GM21723 (cell line): Measurements from ENCODE around the gene SOHLH1.

Experiments
- ATAC-seq: cut with Tn5 transposase; IDR thresholded peaks from one replicate; pipeline ENCODE4 v1.9.1; 2021; ENCODE audit warnings: mild to moderate bottlenecking, moderate library complexity; ENCODE audit not compliant: unreplicated experiment

SOHLH1 gene, protein sequence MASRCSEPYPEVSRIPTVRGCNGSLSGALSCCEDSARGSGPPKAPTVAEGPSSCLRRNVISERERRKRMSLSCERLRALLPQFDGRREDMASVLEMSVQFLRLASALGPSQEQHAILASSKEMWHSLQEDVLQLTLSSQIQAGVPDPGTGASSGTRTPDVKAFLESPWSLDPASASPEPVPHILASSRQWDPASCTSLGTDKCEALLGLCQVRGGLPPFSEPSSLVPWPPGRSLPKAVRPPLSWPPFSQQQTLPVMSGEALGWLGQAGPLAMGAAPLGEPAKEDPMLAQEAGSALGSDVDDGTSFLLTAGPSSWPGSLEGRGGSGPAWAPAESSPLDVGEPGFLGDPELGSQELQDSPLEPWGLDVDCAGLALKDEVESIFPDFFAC

DNA sequence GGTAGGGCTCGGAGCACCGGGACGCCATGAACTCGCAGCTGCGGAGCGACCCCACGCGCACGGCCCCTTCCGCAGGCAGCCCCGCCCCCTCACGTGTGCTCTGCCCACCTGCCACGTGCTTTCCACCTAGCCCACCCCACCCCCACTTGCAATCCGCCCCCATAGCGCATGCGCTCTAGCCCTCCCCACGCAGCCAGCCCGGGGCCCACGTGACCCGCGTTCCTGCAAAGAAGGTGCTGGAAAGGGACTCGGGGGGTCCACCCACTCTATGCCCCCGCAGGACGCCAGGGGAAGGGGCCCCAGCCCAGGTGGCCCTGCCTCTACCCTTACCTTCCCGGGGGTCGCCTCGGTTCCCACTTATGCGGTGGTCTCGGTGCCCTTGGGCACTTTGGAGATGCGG, at the start of gene SOHLH1:
Gene SOHLH1, minus strand, starts transcription at position 42 of the 400 bp plus-strand sequence. Its CDS starts 14 bp downstream, at position 28.
- ATAC-seq = no peak

DNA sequence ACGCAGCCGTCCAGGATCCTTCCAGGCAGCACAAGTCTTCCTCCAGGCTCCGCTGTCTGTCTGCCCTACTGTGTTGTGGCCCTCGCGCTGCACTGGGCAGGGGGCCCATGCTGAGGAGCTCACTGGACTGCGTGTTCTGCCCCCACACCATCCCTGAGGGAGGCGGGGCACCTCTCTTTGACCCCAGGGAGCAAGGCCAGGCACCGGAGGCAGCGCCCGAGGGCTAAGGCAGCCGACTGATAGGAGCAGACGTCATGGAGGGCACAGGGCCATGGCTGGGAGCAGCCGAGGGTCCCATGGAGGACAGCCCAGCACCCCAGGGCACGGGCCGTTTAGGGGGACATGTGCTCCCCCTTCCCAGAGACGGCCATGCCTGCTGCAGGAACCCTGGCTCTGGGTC, 49.4 kb upstream of the SOHLH1 start:
- no peak for ATAC-seq

DNA sequence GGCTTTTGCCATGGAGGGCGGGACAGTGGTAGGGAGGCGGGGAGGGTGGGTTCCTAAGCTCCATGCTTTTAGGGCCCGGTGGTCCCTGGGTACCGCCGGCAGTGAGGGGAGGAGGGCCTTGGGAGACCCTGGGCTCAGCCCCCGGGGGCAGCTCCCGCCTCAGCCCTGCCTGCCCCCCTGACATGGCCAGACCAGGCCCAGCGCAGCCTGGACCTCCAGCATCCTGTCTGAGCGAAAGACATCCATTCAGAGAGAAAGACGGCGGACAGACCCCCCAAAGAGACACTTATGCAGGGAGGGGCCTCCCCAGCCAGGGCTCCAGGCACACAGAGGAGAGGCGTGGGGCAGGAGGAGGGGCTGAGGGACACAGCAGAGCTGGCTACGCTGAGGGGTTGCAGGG, 48.0 kb upstream of the SOHLH1 start:
- ATAC-seq = no peak

DNA sequence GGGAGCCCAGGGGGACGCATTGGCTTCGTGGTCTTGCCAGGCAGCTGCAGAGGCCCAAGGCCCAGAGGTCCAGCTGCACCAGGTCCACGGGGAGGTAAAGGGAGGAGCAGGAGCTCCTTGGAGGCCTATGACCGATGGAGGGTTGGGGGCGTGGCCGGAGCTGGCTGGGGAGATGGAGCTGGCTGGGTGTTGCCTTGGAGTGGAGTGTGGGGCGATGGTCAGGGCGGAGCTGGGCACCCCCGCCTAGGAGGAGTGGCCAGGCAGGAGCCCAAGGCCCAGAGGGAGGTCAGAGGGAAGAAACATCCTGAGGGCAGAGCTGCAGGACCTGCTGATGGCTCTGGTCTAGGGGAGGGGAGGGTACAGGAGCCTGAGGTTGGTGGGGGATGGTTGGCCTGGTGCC, 47.3 kb upstream of the SOHLH1 start:
- ATAC-seq = no peak

DNA sequence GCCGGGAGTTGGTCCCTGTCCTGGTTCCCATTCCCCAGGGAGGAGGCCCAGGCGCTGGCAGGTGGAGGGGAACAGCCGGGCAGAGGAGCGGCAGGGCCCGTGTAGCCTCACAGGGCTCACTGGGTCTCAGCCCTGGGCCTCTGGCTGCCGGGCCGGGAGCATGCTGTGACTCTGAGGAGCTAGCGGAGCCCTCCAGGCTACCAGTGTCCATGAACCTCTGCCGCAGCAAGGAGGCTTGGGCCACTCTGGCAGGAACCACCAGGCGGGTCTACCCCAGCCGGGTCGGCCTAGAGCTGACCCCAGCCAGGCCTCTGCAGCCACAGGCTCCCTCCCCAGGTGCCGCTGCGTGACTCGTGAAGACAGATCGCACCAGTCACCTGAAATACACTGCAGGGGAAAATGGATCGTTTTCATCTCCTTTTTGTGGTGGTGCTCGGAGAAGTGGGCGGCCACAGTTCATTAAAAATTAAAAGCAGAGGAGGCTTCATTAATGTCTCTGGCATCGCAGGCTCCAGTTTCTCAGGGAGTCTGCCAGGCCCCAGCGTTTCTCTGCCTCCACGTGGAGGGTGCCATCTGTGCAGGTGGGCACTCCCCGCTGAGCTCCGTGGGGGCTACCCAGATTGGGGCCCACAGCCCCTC, 46.5 kb upstream of the SOHLH1 start:
- no peak for ATAC-seq

DNA sequence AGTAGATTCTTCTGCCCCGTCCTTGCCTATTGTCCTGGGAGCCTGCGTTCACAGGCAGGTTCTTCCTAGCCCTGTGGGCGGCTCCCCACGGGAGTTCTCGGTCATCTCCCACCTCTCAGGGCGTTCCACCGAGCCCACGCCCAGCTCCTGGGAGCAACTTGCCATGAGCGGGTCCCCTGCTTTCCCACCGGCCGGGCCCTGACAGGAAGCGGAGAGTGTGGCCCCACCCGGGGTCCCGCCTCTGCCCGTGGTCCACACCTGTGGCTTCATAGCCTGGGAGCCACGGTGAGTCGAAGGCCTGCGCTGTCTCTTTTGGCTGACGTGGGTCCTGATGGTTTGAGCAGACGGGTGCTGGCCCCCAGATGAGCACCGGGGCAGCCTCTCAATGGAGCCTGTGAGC, 45.9 kb upstream of the SOHLH1 start:
- no peak for ATAC-seq

DNA sequence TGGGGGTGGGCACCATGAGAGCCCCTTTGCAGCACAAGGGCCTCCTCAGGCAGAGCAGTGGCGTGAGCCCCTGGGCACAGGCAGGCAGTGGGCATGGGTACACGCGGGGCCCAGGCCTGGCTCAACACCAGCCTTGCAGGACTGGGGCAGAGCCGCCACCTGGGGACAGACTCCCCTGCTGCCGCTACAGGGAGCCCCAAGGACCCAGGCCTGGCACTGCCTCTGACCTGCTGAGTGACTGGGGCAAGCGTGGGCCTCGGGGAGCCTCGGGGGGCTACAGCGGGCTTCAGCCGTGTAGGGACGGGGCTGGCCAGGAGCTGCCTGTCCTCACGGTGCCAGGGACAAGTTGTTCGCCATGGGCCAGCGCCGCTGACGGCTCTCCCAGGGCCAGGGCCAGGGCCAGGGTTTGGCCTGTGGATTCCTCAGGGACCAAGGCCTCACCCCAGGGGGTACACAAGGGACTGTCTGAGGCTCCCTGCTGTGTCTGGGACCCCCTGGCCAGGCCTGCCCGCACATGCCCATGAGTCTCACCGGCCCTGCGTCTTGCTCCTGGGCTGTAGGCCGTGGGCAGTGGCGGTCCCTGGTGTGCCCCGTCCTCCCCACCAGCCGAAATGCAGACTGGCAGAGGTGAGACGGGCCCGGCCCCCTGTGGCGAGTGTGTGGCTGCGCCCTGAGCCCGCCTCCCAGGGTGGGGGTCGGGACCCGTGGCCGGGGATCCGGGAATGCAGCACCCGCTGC, 45.2 kb upstream of the SOHLH1 start:
- ATAC-seq = no peak

DNA sequence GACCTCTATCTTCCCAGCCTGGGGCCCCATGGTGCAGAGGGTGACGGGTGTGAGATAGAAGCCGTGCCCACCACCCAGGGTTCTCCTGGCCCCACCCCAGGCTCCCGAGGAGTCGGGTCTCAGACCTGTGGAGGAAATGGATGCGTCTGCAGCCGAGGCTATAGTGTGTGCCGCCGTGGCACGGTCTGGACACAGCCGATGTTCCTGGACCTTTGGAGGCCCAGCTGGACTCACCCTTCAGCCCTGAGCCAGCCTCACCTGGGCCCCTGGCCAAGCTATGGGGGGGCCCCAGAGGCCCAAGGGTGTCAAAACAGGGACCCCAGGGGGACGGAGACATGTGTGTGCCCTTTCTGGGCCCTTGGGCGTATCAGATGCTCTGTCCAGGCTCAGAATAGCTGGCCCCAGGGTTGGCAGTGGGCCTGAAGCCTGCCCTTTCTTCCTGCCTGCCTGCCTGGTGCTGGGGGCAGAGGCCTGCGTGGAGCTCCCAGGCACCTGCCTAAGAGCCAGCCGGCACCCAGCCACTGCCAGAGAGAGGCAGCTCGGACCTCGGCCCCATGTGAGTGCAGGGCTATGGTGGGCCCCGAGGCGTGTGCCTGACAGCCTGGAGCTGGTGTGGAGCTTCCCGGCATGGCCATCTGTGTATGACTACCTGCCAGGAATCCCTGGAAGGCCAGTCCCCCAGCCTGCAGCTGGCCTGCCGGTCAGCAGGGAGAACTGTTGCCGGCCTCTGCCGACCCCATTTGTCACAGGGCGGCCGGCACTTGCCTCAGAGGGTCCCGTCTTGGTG, 44.5 kb upstream of the SOHLH1 start:
- no peak for ATAC-seq

DNA sequence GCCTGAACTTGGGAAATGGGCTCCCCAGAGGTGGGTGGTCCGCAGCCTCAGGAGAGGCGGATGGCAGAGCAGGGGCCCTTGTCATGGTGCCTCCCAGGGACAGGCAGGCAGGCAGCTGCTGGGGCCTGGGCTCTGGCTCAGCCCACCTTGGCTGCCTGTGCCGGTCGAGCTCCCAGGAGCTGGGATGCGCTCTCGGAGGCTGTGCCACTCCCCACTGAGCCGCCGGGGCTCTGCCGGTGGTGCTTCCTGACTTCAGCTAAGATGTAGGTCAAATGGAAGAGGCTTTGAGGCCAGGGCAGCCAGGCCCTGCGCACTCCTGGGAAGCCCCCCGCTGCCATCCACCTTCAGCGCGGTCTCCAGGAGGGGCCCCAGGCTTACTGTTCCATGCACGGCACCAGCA, 43.7 kb upstream of the SOHLH1 start:
- ATAC-seq = no peak

DNA sequence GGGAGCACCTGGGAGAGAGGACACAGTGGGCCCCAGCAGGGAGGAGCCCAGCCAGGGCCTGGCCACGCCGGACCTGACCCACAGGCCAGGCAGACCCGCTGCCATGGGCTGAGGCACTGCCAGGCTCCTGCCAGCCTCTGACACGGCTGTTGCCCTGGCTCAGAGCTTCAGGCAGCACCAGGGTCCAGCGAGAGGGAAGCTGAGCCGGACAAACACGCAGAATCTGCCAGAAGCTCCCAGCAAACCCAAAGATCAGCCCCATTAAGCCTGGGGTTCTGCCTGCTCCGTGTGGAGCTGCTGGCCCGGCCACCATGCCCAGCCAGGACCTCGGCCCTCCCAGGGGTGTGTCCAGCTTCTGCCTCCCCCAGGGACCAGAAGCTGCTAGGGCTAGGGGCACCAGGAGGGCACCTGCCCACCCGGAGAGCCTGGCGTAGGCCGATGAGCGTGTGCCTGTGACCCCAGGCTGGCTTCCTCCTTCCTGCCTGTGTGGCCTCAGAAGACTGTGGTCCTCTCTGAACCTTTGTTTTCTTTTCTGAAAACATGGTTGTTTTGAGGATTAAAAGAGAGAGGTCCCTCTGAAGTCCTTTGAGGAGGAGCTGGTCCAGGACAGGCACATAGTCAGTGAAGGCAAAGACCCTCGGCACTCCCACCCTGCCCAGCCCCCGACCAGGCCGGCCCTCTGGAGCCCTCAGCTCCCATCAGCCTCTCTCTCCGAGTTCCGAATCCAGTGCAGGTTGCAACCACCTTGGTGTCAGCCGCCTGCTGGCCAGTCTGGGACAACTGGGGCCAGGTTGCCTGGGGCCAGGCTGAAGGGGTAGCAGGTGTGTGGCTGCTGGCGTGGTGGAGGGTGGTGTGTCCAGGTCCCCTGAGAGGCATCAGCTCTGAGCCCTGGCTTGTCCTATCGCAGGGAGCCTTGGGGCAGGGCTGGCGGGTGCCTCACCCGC, 42.3 kb upstream of the SOHLH1 start:
- no peak for ATAC-seq

DNA sequence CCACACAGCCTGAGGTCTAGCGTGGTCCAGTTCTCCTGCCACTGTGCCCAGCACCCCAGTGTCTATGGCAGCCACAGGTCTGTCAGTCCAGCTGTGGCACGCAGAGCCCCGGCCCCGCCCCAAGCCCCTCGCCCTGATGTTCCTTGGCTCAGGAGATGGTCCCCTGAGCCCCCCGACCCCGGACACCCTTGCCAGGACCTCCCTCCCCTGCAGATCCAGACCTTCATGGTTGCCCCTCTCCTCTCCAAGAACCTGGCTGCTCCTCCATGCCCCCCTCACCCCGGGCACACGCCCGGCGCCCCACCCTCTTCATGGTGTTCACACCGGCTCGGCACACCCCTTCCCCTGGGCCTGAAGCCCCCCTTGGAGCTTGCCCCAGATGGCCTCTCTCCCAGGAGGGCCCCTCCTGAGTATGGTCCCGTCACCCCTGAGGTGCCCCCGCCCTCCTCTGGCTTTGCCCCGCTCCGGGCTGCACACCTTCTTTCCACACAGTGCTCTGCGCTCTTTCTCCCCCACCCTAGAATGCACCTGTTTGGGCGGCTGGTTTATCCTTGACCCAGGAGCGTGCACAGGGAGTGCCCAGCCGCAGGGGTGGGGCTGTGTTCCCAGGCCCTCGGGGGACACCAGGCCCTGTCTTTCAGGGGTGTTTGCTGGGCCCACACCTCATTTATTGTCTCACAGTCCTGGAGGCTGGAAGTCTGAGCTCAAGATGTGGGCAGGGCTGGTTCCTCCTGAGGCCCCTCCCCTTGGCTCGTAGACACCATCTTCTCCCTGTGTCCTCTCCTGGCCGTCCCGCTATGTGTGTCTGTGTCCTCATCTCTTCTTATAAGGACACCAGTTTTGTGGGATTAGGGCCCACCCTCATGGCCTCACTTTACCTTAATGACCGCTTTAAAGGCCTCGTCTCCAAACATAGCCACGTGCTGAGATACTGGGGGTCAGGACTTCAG, 40.3 kb upstream of the SOHLH1 start:
- no peak for ATAC-seq

DNA sequence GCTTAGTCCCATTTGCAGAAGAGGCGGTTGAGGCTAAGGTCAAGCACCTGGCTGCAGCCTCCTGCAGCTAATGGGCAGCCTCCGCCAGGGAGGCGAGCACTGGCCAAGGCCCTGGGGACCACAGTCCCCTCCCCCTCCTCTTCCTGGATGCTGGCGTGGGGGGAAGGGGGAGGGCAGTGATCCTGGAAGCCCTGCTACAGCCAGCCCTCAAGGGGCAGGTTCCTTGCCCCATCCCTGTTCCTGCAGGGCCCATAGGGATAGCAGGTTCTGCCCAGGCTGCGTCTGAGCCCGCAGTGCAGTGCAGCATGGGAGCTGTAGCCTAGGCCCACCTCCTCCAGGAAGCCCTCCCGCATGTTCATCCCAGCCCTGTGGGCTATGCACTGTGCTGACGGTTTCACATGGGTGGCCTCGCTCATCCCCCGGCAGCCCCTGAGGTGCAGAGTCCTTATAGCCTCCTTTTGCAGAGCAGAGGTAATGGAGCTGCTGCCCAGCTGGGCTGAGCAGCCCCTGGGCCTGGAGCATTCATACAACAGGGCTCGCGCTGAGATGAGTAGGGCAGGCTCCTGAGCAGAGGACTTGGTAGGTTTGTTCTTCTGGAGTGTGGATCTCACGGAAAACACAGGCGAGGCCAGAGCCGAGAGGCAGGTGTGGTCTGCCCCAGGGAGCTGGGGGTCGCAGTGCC, 38.7 kb upstream of the SOHLH1 start:
- ATAC-seq = no peak

DNA sequence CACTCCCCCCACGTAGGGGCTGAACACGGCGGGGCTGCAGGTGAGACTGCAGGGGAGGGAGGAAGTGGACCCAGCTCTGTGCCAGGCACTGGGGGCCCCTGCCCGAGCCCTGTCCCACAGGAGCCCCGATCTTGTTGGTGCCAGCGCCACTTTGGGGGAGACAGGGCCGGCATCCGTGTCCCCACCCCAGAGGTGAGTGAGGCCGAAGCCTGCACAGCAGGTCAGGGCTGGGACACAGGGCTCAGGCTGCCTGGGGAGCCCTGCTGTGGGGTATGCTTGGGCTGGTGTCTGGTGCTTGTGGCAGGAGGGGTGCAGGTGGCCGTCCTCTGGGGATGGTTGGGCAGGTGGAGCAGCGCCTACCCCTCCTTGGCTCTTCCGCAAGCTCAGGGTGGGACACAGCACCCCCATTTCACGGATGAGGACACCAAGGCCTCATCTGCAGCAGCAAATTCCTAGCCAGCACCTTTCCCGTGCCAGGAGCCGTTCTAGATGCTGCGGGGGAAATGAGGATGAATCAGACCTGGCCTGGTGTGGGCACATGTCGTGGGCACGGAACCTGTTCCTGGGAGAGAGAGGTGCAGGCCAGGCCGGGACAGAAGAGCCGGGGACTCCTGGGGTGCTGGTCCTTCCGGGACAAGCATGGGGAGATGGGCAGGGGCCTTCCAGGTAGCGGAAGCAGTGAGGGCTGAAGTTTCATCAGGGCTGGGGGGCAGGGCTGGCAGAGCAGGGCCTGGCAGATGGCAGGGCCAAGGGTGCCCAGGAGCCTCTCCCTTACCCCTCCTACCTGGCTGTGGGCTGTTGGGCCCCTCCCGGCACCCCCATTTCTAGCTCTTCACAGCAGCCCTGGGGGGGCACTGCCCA, 37.9 kb upstream of the SOHLH1 start:
- no peak for ATAC-seq

DNA sequence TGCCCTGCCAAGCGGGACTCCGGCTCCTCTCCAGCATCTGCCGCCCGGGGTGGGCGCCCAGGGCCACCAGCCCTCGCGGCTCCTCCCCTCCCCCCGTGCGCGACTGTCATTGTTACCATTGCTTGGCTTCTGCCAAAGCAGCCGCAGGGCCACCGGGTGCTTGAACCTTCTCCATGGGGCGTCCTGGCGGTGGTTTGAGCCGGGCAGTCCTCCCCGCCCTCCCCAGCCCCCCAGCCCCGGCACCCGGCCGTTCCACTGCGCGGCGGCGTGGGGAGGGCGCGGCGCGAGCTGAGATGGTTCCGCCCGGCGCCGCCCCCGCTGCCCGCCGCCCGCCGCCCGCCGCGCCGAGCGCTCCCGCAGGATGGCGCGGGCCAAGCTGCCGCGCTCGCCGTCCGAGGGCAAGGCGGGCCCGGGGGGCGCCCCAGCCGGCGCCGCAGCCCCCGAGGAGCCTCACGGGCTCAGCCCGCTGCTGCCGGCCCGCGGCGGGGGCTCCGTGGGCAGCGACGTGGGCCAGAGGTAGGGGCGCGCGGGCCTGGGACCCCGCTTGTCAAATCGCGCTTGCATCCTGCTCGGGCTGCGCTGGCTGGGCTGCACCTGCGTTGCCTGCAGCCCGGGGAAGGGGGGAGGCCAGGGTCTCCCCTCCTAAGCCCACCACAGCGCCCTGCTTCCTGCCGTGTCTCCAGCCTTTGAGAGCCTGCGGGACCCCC, 37.1 kb upstream of the SOHLH1 start:
- ATAC-seq = no peak

DNA sequence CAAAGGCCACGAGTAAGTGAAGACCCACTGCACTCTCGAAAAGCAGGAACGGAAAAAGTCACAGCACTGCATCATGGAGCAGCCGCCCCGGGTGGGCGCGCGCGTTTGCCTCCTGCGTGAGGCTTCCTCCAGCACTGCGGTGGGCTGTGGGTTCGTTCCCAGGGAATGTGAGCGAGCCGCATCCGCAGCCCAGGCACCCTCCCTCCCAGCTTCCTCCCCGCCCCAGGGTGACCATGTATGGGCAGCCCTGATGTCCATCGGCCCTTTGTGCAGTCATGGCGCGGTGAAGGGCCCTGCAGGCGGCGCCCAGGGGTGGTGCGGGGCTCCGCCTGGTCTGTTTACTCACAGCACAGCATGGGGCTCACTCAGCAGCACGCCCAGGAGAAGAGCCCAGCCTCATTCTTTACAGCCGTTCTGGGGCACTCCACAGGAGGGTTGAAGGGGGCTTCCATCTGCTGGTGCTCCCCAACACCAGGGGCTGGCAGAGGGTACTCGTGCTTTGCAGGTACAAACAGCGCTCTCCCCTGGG, 35.4 kb upstream of the SOHLH1 start:
- ATAC-seq = no peak

DNA sequence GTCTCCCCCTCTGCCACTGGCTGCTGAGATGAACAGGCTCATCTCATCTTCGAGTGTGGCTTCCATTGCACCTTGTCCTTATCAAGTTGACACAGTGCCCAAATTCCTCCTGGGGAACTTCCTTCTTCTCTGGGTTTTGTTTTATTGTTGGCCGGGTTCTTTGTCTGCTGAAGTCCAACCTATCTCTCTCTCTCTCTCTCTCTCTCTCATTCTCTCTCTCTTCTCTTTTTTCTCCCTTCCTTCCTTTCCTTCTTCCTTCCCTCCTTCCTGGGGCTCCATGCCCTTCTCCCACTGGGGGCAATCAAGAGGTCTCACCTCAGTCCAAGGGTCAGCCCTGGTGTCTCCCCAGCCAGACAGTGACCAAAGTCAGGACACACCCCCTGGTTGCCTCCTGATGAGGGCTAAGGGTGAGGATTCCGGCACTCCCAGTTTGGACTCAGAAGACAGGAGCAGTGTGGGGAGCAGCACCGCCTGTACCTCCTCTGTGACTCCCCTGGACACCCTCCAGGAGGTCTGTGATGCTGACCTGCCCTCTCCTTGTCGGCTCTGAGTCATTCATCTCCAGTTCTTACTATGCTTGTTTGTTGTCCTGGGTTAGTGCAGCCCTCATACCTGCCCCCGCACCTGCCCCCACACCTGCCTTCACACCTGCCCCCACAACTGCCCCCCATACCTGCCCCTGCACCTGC, 33.4 kb upstream of the SOHLH1 start:
- no peak for ATAC-seq
